GM12878 (cell line): ENCODE measurements around the gene CD3D. TPM values are rescaled to one million over a fixed set of nuclear protein-coding genes. Genes with fewer than 3 reads are reported as not detected.

Experiments used
- ATAC-seq: fragments of 200-7000 bp; cut with Tn5 transposase; 3 replicates; pipeline ENCODE4 v1.9.1; 2020; ENCODE audit warnings: mild to moderate bottlenecking, moderate library complexity
- BruUV-seq: library from RNA; stranded (reverse); fragments of 400-500 nt; replicated peaks from 2 replicates; lab custom pipeline; 2021; lab: Mats Ljungman, UMichigan
- CTCF ChIA-PET: fragments of 300-600 bp; sonication (Branson Sonifier 250); formaldehyde crosslinking; extraction: SDS; loops from one replicate; lab custom pipeline; 2021; ENCODE audit warnings: inconsistent platforms; lab: Yijun Ruan, JAX
- POLR2A ChIA-PET: fragments of 350-600 bp; formaldehyde crosslinking; extraction: SDS; loops from one replicate; lab custom pipeline; 2021; ENCODE audit warnings: inconsistent platforms; lab: Charles Lee
- RAD21 ChIA-PET: fragments of 300-600 bp; sonication (Branson Sonifier 250); formaldehyde crosslinking; loops from one replicate; lab custom pipeline; 2023; ENCODE audit warnings: antibody characterized with exemption; ENCODE audit not compliant: unreplicated experiment; lab: Charles Lee
- SMC1A ChIA-PET: fragments of 300-600 bp; sonication (Branson Sonifier 250); formaldehyde crosslinking; loops from one replicate; lab custom pipeline; 2023; ENCODE audit not compliant: unreplicated experiment, uncharacterized antibody; lab: Charles Lee
- DNase-seq: peaks from one replicate; pipeline ENCODE4 v3.0.0-alpha.2; 2011; ENCODE audit warnings: low read depth, low spot score
- FAIRE-seq: peaks from 3 replicates; lab custom pipeline; 2011; peaks lifted over from hg19 to GRCh38; lab: Jason Lieb, UNC
- H2AFZ ChIP-seq: 2 replicates; pipeline ENCODE4 v1.6.0; 2011; ENCODE audit warnings: low read depth, low read length, control low read depth; ENCODE audit not compliant: control insufficient read depth
- H3K27ac ChIP-seq: 2 replicates; pipeline ENCODE4 v1.5.1; 2011; ENCODE audit warnings: control low read depth; ENCODE audit not compliant: control insufficient read depth, insufficient read depth
- H3K27me3 ChIP-seq, 2 experiments: replicated peaks in 1 of 2; 2 replicates each; pipeline versions ENCODE4 v1.6.0 to v1.6.1; 2011; ENCODE audit warnings: low read length in 1 of 2; ENCODE audit not compliant: control insufficient read depth in 2 of 2, insufficient read depth in 2 of 2
- H3K36me3 ChIP-seq, 2 experiments: 2 replicates each; pipeline ENCODE4 v1.5.1; 2011; ENCODE audit warnings: low read length in 1 of 2; ENCODE audit not compliant: control insufficient read depth in 2 of 2, insufficient read depth in 2 of 2
- H3K4me1 ChIP-seq: 2 replicates; pipeline ENCODE4 v1.6.1; 2011; ENCODE audit warnings: mild to moderate bottlenecking, low read length, moderate library complexity, mixed read lengths; ENCODE audit not compliant: control insufficient read depth, insufficient read depth
- H3K4me2 ChIP-seq: 2 replicates; pipeline ENCODE4 v1.6.0; 2011; ENCODE audit warnings: control low read depth; ENCODE audit not compliant: control insufficient read depth, insufficient read depth
- H3K4me3 ChIP-seq: fragments of 200-600 bp; sonication (generic); 2 replicates; pipeline ENCODE4 v1.5.1; 2016
- H3K79me2 ChIP-seq: 2 replicates; pipeline ENCODE4 v1.6.0; 2011; ENCODE audit warnings: low read length; ENCODE audit not compliant: control insufficient read depth, insufficient read depth
- H3K9ac ChIP-seq: 2 replicates; pipeline ENCODE4 v1.8.0; 2011; ENCODE audit warnings: low read length, control low read depth, mixed read lengths; ENCODE audit not compliant: control insufficient read depth, insufficient read depth
- H3K9me3 ChIP-seq: replicated peaks from 3 replicates; pipeline ENCODE4 v1.5.1; 2011; ENCODE audit warnings: mild to moderate bottlenecking, low read length; ENCODE audit not compliant: control insufficient read depth, insufficient read depth
- H4K20me1 ChIP-seq: 2 replicates; pipeline ENCODE4 v1.6.0; 2011; ENCODE audit not compliant: control insufficient read depth, insufficient read depth
- ASH2L ChIP-seq: fragments of 300-600, 200-600 bp; sonication (generic); IDR thresholded peaks from 2 replicates; pipeline ENCODE4 v1.6.1; 2017; ENCODE audit warnings: low read depth, mild to moderate bottlenecking, borderline replicate concordance
- BRCA1 ChIP-seq: IDR thresholded peaks from 2 replicates; pipeline ENCODE4 v1.6.1; 2011; ENCODE audit warnings: low read depth, low read length, improper control_type of control experiment
- CBX5 ChIP-seq: sonication (generic); IDR thresholded peaks from 2 replicates; pipeline ENCODE4 v1.6.1; 2016; ENCODE audit warnings: low read depth, moderate library complexity, mild to moderate bottlenecking, inconsistent platforms
- HCFC1 ChIP-seq: fragments of 150-350 bp; IDR thresholded peaks from 2 replicates; pipeline ENCODE4 v1.6.1; 2014; ENCODE audit warnings: low read length
- HDAC6 ChIP-seq: fragments of 200-600 bp; sonication (generic); IDR thresholded peaks from one replicate; pipeline ENCODE4 v1.8.0; 2017; ENCODE audit warnings: antibody characterized with exemption; ENCODE audit not compliant: unreplicated experiment
- SIN3A ChIP-seq: IDR thresholded peaks from 2 replicates; pipeline ENCODE4 v1.6.1; 2012; ENCODE audit warnings: low read depth, low read length, improper control_type of control experiment
- SREBF1 ChIP-seq: IDR thresholded peaks from 2 replicates; pipeline ENCODE4 v1.6.1; 2012; ENCODE audit warnings: mild to moderate bottlenecking, low read length
- SUZ12 ChIP-seq: fragments of 200-600 bp; sonication (generic); IDR thresholded peaks from one replicate; pipeline ENCODE4 v1.6.1; 2018; ENCODE audit warnings: antibody characterized with exemption, mild to moderate bottlenecking; ENCODE audit not compliant: unreplicated experiment
- WRNIP1 ChIP-seq: IDR thresholded peaks from 2 replicates; pipeline ENCODE4 v1.6.1; 2011; ENCODE audit warnings: low read depth, low read length, improper control_type of control experiment, borderline replicate concordance
- YY1 ChIP-seq: IDR thresholded peaks from 2 replicates; pipeline ENCODE4 v1.6.1; 2011; ENCODE audit warnings: low read depth, mild to moderate bottlenecking, low read length
- WGBS: methylation state at CpG from one replicate; pipeline ENCODE4 v1.1.6; 2016; ENCODE audit warnings: low lambda C conversion rate; ENCODE audit not compliant: insufficient replicate concordance, insufficient coverage; ENCODE audit errors: missing lambda C conversion rate; 5-methylcytosine and 5-hydroxymethylcytosine counted together
- in situ Hi-C: fragments of 300-500 bp; cut with MboI; formaldehyde crosslinking; loops from 9 replicates; pipeline ENCODE4 v1.14.3; 2018; ENCODE audit warnings: mixed read lengths
- intact Hi-C: fragments of 100-400 bp; cut with micrococcal nuclease; formaldehyde crosslinking; loops from one replicate; pipeline ENCODE4 v1.14.2; 2022; ENCODE audit not compliant: unreplicated experiment
- polyA plus RNA-seq, 11 experiments: library from polyadenylated mRNA; depleted of rRNA in 4 of 11; unstranded in 6 of 11; stranded (reverse) in 5 of 11; fragments of >200 nt; fragmentation: Nextera tagmentation in 4 of 11; fragmentation: Illumina TruSeq in 1 of 11; extraction: Ambion mirVana in 4 of 11; extraction: Trizol in 1 of 11; gene quantifications; 1 replicate in 1 of 11; 2 replicates in 10 of 11; pipeline versions ENCODE4 v1.2.1 to v1.2.3, GENCODE V29; 2011 to 2016; ENCODE audit warnings: inconsistent platforms in 2 of 11, missing spikeins in 2 of 11, low read depth in 1 of 11
- total RNA-seq, 4 experiments: library from RNA; depleted of rRNA in 3 of 4; stranded (reverse); fragments of >200 nt in 3 of 4; fragmentation: Illumina TruSeq in 1 of 4; extraction: Trizol in 1 of 4; gene quantifications; 2 replicates each; pipeline versions ENCODE4 v1.2.1 to v1.2.3, GENCODE V29; 2013 to 2021

CD3D gene
- total and polyA plus RNA-seq, 10 of the 15 experiments (the other 5 are each of a cell fraction or from before 2014, with no cell fraction given), result 0.13 to 0.69 (median 0.29) TPM; not detected in 6

DNA sequence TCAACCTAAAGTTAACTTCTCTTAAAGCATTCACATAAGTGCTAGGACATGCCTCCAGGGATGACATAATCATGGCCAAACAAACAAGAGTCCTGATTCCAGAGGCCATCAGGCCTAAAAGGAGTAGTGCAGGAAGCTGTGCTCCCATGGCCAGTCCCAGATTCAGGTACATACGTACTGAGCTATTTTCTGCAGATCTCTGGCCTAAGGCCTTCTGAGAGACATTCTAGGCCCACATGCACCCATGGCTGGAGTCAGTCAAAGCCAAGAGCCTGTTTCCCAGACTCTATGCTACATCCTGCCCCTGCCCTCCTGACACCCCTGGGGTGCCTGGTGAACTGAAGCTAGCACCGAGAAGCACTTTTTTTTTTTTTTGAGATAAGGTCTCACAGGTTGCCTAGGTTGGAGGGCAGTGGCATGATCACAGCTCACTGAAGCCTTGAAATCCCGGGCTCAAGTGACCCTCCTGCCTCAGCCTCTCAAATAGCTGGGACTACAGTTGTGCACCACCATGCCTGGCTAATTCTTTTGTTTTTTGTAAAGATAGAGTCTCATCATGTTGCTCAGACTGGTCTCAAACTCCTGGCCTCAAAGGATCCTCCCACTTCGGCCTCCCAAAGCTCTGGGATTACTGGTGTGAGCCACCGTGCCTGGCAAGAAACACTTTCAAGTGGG lies 553 bp downstream of the CD3D start:
- Histone ChIP-seq H3K4me3 (no peak overlapping the region), H3K9ac (no peak overlapping the region), H2AFZ (no peak overlapping the region), H3K36me3 (no peaks in the 10 kb centered on the region), H3K9me3 (no peaks in the 10 kb centered on the region), H3K79me2 (no peaks in the 10 kb centered on the region), H3K4me1 (no peaks in the 10 kb centered on the region), H3K4me2 (no peak overlapping the region), H4K20me1 (no peaks in the 10 kb centered on the region), H3K27me3 (no peaks in the 10 kb centered on the region; a peak in 1 of 4 replicates), H3K27ac (no peak overlapping the region)
- in situ Hi-C loops (no loop called here), intact Hi-C loops (no loop called here)
- DNase-seq (no peak), ATAC-seq (no peak), FAIRE-seq (no peak)
- no TSS peak for BruUV-seq
- ChIA-PET POLR2A (no interaction called here), SMC1A (interaction anchor here (0.9 to 1.7 kb wide), 3 partner anchors 10 to 33 kb away, joined by 3 to 7 read pairs (median 3); no protein-coding TSS in a partner anchor), CTCF (interaction anchor here (1.4 kb wide), 1 partner anchor 10 kb away, joined by 4 read pairs; no protein-coding TSS in a partner anchor), RAD21 (interaction anchor here (0.6 to 0.7 kb wide), 2 partner anchors 20 to 21 kb away, joined by 3 read pairs; no protein-coding TSS in a partner anchor)
- WGBS, result 34% methylated on average over 5 of the region's 5 CpGs
- TF ChIP-seq ASH2L (no peak), SREBF1 (no peak), HCFC1 (no peak), CBX5 (no peak)

DNA sequence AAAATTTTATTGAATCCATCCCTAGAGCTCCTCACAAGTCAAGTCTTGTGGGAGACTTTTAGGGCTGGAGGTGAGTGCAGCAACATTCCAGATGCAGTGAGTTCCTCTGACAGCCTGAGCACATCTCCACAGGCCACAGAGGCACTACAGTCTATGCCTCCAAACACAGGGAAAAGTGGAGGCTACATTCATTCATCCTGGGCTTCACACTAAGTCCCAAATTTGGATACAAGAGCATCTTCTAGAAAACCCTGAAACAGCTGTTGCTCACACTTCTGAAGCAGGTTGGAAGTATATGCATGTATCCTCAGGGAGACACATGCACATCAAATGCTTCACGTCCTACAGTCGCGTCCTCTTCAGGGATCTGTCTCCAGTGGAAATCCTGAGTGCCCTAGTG lies 1.2 kb downstream of the CD3D start:
- DNase-seq, result no peak
- intact Hi-C loops, result no loop called here
- FAIRE-seq, result no peak
- no peak for TF ChIP-seq WRNIP1
- TF ChIP-seq BRCA1, result no peak
- no peak for TF ChIP-seq SIN3A
- TF ChIP-seq HDAC6, result no peak
- no peak for TF ChIP-seq SUZ12
- no peak for TF ChIP-seq YY1
- Histone ChIP-seq H3K9ac (no peak overlapping the region), H2AFZ (no peak overlapping the region), H3K36me3 (no peaks in the 10 kb centered on the region), H3K4me2 (no peak overlapping the region), H3K27me3 (no peaks in the 10 kb centered on the region; a peak in 1 of 4 replicates), H3K4me3 (no peak overlapping the region), H3K4me1 (no peaks in the 10 kb centered on the region), H3K27ac (no peak overlapping the region), H3K79me2 (no peaks in the 10 kb centered on the region), H3K9me3 (no peaks in the 10 kb centered on the region), H4K20me1 (no peaks in the 10 kb centered on the region)
- ATAC-seq, result no peak
- in situ Hi-C loops, result no loop called here
- POLR2A ChIA-PET, result no interaction called here
- BruUV-seq, result no TSS peak
- RAD21 ChIA-PET, result interaction anchor here (0.6 kb wide), 1 partner anchor 22 kb away, joined by 3 read pairs; no protein-coding TSS in a partner anchor
- SMC1A ChIA-PET, result interaction anchor here (1.7 kb wide), 1 partner anchor 10 kb away, joined by 7 read pairs; no protein-coding TSS in a partner anchor
- 98% methylated on average over 3 of the region's 3 CpGs for WGBS
- CTCF ChIA-PET, result interaction anchor here (1.5 to 3.6 kb wide), 3 partner anchors 11 to 45 kb away, joined by 3 to 17 read pairs (median 10); no protein-coding TSS in a partner anchor
